ENCODE data around the gene GSK3B. TPM values are rescaled to one million over a fixed set of nuclear protein-coding genes. Genes with fewer than 3 reads are reported as not detected.

GSK3B gene
- total and polyA plus RNA-seq, 2 experiments from 2014 or later: 19.7 to 43.1 TPM

DNA sequence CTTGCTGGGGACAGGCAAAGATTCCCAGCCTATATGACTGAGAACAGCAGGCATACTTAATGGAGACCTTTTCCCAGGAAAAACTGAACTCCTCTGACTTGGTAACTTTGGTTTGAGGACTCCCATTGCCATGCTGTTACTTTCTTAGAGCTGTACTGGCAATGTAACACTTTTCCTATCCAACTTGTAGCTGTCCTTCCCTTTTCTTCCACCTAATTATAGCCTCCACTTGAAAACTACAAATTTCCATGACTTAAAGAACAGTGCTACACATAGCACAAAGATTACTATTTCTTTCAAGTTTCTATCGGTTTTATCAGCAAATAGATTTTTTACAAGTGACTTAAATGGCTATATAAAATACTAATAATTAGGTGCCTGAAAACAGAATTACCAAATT lies 116.9 kb downstream of the GSK3B start:
- no peak overlapping the region for H3K4me3 ChIP-seq
- no peak for DNase-seq
- WGBS, 2 experiments (ENCODE audit: low coverage in 1 of 2, low lambda C conversion rate in 2 of 2, missing lambda C conversion rate in 2 of 2): 100% methylated on average over 1 of the region's 1 CpG
- no peak overlapping the region for H2AFZ ChIP-seq
- H3K79me2 ChIP-seq (ENCODE audit: insufficient read depth): peaks cover 100% of the 10 kb centered on the region
- H3K27me3 ChIP-seq (replicated peaks; ENCODE audit: insufficient read depth): no peaks in the 10 kb centered on the region
- in situ Hi-C loops (cut with MboI): no loop called here
- H3F3A ChIP-seq (ENCODE audit: insufficient read depth): no peaks in the 10 kb centered on the region
- H3K36me3 ChIP-seq (ENCODE audit: low read depth): no peaks in the 10 kb centered on the region
- no peak for TF ChIP-seq EZH2phosphoT487 (IDR thresholded peaks at IDR 0.05; ENCODE audit: insufficient read depth, low read depth)
- no peaks in the 10 kb centered on the region for H3K9me3 ChIP-seq (ENCODE audit: low read depth)
- H3K9ac ChIP-seq: no peak overlapping the region
- H4K20me1 ChIP-seq (ENCODE audit: insufficient read depth): peaks cover 23% of the 10 kb centered on the region; the same call in 1 of the 2 replicates
- no peak overlapping the region for H3K27ac ChIP-seq
- H3K4me2 ChIP-seq (ENCODE audit: unreplicated experiment): no peak overlapping the region
- no peaks in the 10 kb centered on the region for H3K9me2 ChIP-seq (ENCODE audit: insufficient read depth)
- H3K4me1 ChIP-seq (ENCODE audit: insufficient read depth): no peaks in the 10 kb centered on the region

DNA sequence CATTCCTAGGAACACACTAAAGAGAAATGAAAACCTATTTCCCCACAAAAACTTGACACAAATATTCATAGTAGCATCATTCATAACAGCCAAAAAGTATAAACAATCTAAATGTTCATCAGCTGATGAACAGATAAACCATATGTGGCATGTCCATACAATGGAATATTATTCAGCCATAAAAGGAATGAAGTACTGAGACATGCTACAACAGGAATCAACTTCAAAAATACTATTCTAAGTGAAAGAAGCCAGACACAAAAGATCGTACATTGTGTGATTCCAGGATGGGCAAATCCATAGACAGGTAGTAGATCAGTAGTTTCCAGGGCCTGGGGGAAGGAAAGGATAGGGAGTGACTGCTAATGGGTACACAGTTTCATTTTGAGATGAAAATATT lies 118.0 kb downstream of the GSK3B start:
- H2AFZ ChIP-seq: no peak overlapping the region
- WGBS, 2 experiments (ENCODE audit: low coverage in 1 of 2, low lambda C conversion rate in 2 of 2, missing lambda C conversion rate in 2 of 2): 93% methylated on average over 1 of the region's 1 CpG
- H4K20me1 ChIP-seq (ENCODE audit: insufficient read depth): peaks cover 22% of the 10 kb centered on the region; the same call in 1 of the 2 replicates
- no peak overlapping the region for H3K27ac ChIP-seq
- H3K79me2 ChIP-seq (ENCODE audit: insufficient read depth): peaks cover 98% of the 10 kb centered on the region
- no peaks in the 10 kb centered on the region for H3K27me3 ChIP-seq (replicated peaks; ENCODE audit: insufficient read depth)
- H3F3A ChIP-seq (ENCODE audit: insufficient read depth): no peaks in the 10 kb centered on the region
- no peaks in the 10 kb centered on the region for H3K4me1 ChIP-seq (ENCODE audit: insufficient read depth)
- H3K4me3 ChIP-seq: no peak overlapping the region
- H3K9me3 ChIP-seq (ENCODE audit: low read depth): no peaks in the 10 kb centered on the region
- no peak for DNase-seq
- no peak for TF ChIP-seq EZH2 (IDR thresholded peaks at IDR 0.05; ENCODE audit: insufficient read depth, poor library complexity, severe bottlenecking)
- no peak for TF ChIP-seq EZH2phosphoT487 (IDR thresholded peaks at IDR 0.05; ENCODE audit: insufficient read depth, low read depth)
- no peak overlapping the region for H3K4me2 ChIP-seq (ENCODE audit: unreplicated experiment)
- H3K9me2 ChIP-seq (ENCODE audit: insufficient read depth): no peaks in the 10 kb centered on the region
- H3K36me3 ChIP-seq (ENCODE audit: low read depth): no peaks in the 10 kb centered on the region
- H3K9ac ChIP-seq: no peak overlapping the region
- in situ Hi-C loops (cut with MboI): no loop called here

DNA sequence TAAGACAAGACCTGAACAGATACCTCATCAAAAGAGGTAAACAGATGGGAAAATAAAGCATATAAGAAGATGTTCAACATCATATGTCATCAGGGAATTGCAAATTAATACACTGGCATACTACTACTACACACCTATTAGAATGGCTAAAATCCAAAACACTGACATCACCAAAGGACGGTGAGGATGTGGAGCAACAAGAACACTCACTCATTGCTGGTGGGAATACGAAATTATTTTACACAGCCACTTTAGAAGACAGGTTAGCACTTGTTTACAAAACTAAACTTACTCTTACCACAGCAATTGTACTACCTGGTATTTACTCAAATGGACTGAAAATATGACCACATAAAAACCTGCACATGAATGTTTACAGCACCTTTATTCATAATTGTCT lies 119.6 kb downstream of the GSK3B start:
- no peak overlapping the region for H3K27ac ChIP-seq

DNA sequence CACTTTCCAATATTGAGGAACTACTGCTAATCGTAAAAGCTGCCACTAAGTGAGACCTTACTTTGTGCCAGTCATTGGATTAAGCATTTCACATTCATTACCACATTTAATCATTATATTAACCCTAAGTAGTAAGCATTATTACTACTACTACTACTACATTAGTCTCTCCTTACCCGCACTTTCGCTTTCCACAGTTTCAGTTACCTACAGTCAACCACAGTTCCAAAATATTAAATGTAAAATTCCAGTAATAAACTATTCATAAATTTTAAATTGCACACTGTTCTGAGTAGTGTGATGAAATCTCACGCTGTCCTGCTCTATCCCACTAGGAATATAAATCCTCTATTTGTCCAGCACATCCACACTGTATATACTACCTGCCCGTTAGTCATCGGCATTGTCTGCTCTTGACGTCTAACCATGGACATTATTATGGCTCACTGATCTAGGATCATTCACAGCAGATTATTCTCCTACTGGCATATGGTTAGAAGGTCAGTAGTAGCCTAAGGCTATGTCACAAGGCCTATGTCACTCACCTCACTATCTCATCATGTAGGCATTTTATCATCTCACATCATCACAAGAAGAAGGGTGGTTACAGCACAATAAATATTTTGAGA lies 121.1 kb downstream of the GSK3B start:
- H3K36me3 ChIP-seq (ENCODE audit: low read depth): no peaks in the 10 kb centered on the region
- DNase-seq: no peak
- TF ChIP-seq EZH2phosphoT487 (IDR thresholded peaks at IDR 0.05; ENCODE audit: insufficient read depth, low read depth) (no peak), EZH2 (IDR thresholded peaks at IDR 0.05; ENCODE audit: insufficient read depth, poor library complexity, severe bottlenecking) (no peak)
- peaks cover 23% of the 10 kb centered on the region; the same call in 1 of the 2 replicates for H4K20me1 ChIP-seq (ENCODE audit: insufficient read depth)
- no peak overlapping the region for H3K27ac ChIP-seq
- in situ Hi-C loops (cut with MboI): no loop called here
- H3K4me2 ChIP-seq (ENCODE audit: unreplicated experiment): no peak overlapping the region
- no peaks in the 10 kb centered on the region for H3K4me1 ChIP-seq (ENCODE audit: insufficient read depth)
- no peak overlapping the region for H2AFZ ChIP-seq
- no peak overlapping the region for H3K4me3 ChIP-seq
- no peaks in the 10 kb centered on the region for H3K27me3 ChIP-seq (replicated peaks; ENCODE audit: insufficient read depth)
- no peak overlapping the region for H3K9ac ChIP-seq
- H3K79me2 ChIP-seq (ENCODE audit: insufficient read depth): peaks cover 98% of the 10 kb centered on the region
- H3F3A ChIP-seq (ENCODE audit: insufficient read depth): no peaks in the 10 kb centered on the region
- 93 to 96% methylated on average over 7 of the region's 7 CpGs for WGBS, 2 experiments (ENCODE audit: low coverage in 1 of 2, low lambda C conversion rate in 2 of 2, missing lambda C conversion rate in 2 of 2)
- H3K9me3 ChIP-seq (ENCODE audit: low read depth): no peaks in the 10 kb centered on the region
- H3K9me2 ChIP-seq (ENCODE audit: insufficient read depth): no peaks in the 10 kb centered on the region

More for the DNA sequence above, 119.6 kb downstream of the GSK3B start:
- no peaks in the 10 kb centered on the region for H3K9me3 ChIP-seq (ENCODE audit: low read depth)
- H3K4me1 ChIP-seq (ENCODE audit: insufficient read depth): no peaks in the 10 kb centered on the region
- no peaks in the 10 kb centered on the region for H3K36me3 ChIP-seq (ENCODE audit: low read depth)
- H3K79me2 ChIP-seq (ENCODE audit: insufficient read depth): peaks cover 98% of the 10 kb centered on the region
- H4K20me1 ChIP-seq (ENCODE audit: insufficient read depth): peaks cover 22% of the 10 kb centered on the region; the same call in 1 of the 2 replicates
- in situ Hi-C loops (cut with MboI): no loop called here
- no peak overlapping the region for H3K4me3 ChIP-seq
- no peaks in the 10 kb centered on the region for H3K27me3 ChIP-seq (replicated peaks; ENCODE audit: insufficient read depth)
- 95 to 97% methylated on average over 2 of the region's 2 CpGs for WGBS, 2 experiments (ENCODE audit: low coverage in 1 of 2, low lambda C conversion rate in 2 of 2, missing lambda C conversion rate in 2 of 2)
- no peaks in the 10 kb centered on the region for H3F3A ChIP-seq (ENCODE audit: insufficient read depth)
- no peak overlapping the region for H2AFZ ChIP-seq
- H3K9ac ChIP-seq: no peak overlapping the region
- H3K4me2 ChIP-seq (ENCODE audit: unreplicated experiment): no peak overlapping the region
- DNase-seq: no peak
- TF ChIP-seq EZH2phosphoT487 (IDR thresholded peaks at IDR 0.05; ENCODE audit: insufficient read depth, low read depth) (no peak), EZH2 (IDR thresholded peaks at IDR 0.05; ENCODE audit: insufficient read depth, poor library complexity, severe bottlenecking) (no peak)
- H3K9me2 ChIP-seq (ENCODE audit: insufficient read depth): no peaks in the 10 kb centered on the region
